Caco-2 (cell line): Measurements from ENCODE around the gene BCL6. TPM values are rescaled to one million over a fixed set of nuclear protein-coding genes. Genes with fewer than 3 reads are reported as not detected.

Source experiments
- BruUV-seq: library from RNA; stranded (reverse); fragments of 400-500 nt; replicated peaks from 2 replicates; lab custom pipeline; 2021; lab: Mats Ljungman, UMichigan
- CTCF ChIA-PET: fragments of 300-600 bp; sonication (Branson Sonifier 250); formaldehyde crosslinking; loops from one replicate; lab custom pipeline; 2022; ENCODE audit warnings: antibody characterized with exemption; lab: Charles Lee
- POLR2A ChIA-PET: fragments of 300-600 bp; sonication (Branson Sonifier 250); formaldehyde crosslinking; loops from one replicate; lab custom pipeline; 2022; ENCODE audit warnings: antibody characterized with exemption; lab: Charles Lee
- DNase-seq, 2 experiments: peaks; one replicate each; pipeline versions ENCODE4 v3.0.0 to v3.0.0-alpha.2; 2020 to 2022
- H3K27me3 ChIP-seq: replicated peaks from 2 replicates; pipeline ENCODE4 v1.6.0; 2011; ENCODE audit warnings: low read length; ENCODE audit not compliant: control insufficient read depth, insufficient read depth
- H3K36me3 ChIP-seq: 2 replicates; pipeline ENCODE4 v1.5.1; 2011; ENCODE audit warnings: low read length; ENCODE audit not compliant: control insufficient read depth, insufficient read depth
- H3K4me1 ChIP-seq: fragments of 250-450 bp; sonication (Bioruptor Pico); 2 replicates; pipeline ENCODE4 v1.5.1; 2020; ENCODE audit warnings: mild to moderate bottlenecking
- H3K4me3 ChIP-seq: 2 replicates; pipeline ENCODE4 v1.5.1; 2011; ENCODE audit warnings: low read depth, mild to moderate bottlenecking, control low read depth, low read length
- H3K9me3 ChIP-seq: fragments of 250-450 bp; sonication (Bioruptor Pico); 2 replicates; pipeline ENCODE4 v1.5.1; 2020; ENCODE audit warnings: mild to moderate bottlenecking, moderate library complexity
- H3K27ac Mint-ChIP-seq: one replicate; pipeline ENCODE4 v1.8.0; 2022; ENCODE audit warnings: mixed read lengths; ENCODE audit not compliant: unreplicated experiment
- H3K27me3 Mint-ChIP-seq: one replicate; pipeline ENCODE4 v1.8.0; 2022; ENCODE audit warnings: mixed read lengths; ENCODE audit not compliant: insufficient read depth, unreplicated experiment
- H3K36me3 Mint-ChIP-seq: one replicate; pipeline ENCODE4 v1.8.0; 2022; ENCODE audit warnings: mild to moderate bottlenecking, mixed read lengths; ENCODE audit not compliant: insufficient read depth, unreplicated experiment
- H3K4me1 Mint-ChIP-seq: one replicate; pipeline ENCODE4 v1.8.0; 2022; ENCODE audit warnings: low read depth, mixed read lengths; ENCODE audit not compliant: unreplicated experiment
- H3K4me3 Mint-ChIP-seq: one replicate; pipeline ENCODE4 v1.8.0; 2022; ENCODE audit warnings: mild to moderate bottlenecking, moderate library complexity, mixed read lengths; ENCODE audit not compliant: unreplicated experiment
- H3K9me3 Mint-ChIP-seq: one replicate; pipeline ENCODE4 v1.8.0; 2022; ENCODE audit warnings: mixed read lengths; ENCODE audit not compliant: unreplicated experiment
- intact Hi-C: fragments of 100-400 bp; cut with micrococcal nuclease; formaldehyde crosslinking; loops from one replicate; pipeline ENCODE4 v1.10.0; 2022; ENCODE audit not compliant: unreplicated experiment
- total RNA-seq: library from RNA; stranded (reverse); gene quantifications from 2 replicates; pipeline ENCODE4 v1.2.3, GENCODE V29; 2022
- TF ChIP-seq, protein P1 (sequence below), 2 experiments: fragments of 200-600 bp in 1 of 2; IDR thresholded peaks; 1 replicate in 1 of 2; 2 replicates in 1 of 2; pipeline versions ENCODE4 v1.5.1 to v1.8.0; 2011 to 2022; ENCODE audit warnings: antibody characterized with exemption in 1 of 2, control low read depth in 1 of 2, inconsistent platforms in 1 of 2, low read depth in 1 of 2, low read length in 1 of 2, mild to moderate bottlenecking in 1 of 2, moderate library complexity in 1 of 2; ENCODE audit not compliant: insufficient read depth in 1 of 2, severe bottlenecking in 1 of 2, unreplicated experiment in 1 of 2

The BCL6 gene
- total RNA-seq, 1 experiment from 2014 or later, result 40.4 TPM

DNA sequence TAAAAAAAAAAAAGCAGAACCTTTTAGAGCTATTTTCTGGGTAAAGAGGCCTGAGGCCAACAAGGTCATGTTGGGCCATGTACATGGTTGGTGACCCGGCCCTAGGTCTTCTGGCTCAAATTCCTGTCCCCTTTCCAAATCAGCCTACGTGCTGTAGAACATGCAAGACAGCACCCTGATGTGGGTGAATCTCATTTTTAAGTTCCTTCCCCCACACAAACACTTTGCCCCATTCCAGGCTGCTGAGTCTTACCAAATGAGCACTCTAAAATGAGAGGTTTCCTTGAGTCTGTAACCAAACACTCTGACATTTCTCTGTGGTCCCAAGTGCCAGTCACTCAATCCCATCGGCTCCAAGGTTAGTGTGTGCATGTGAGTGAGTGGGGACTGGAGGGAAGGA is 9.4 kb downstream of the BCL6 start:
- no peaks in the 10 kb centered on the region for H3K27me3 Mint-ChIP-seq
- ChIA-PET CTCF (interaction anchor here (0.7 kb wide), 1 partner anchor 976 kb away, joined by 3 read pairs; no protein-coding TSS in a partner anchor), POLR2A (no interaction called here)
- H3K9me3 Mint-ChIP-seq, result no peaks in the 10 kb centered on the region
- peaks cover 7% of the 10 kb centered on the region; the same call in 1 of the 2 replicates for H3K4me1 ChIP-seq
- peaks cover 44% of the 10 kb centered on the region for H3K36me3 Mint-ChIP-seq
- H3K36me3 ChIP-seq, result peaks cover 6% of the 10 kb centered on the region
- DNase-seq, result no peak
- H3K4me1 Mint-ChIP-seq, result peaks cover 5% of the 10 kb centered on the region
- intact Hi-C loops, result loop anchor here (5.0 kb wide), 1 partner anchor 1306 kb away; no protein-coding TSS in a partner anchor
- no peaks in the 10 kb centered on the region for H3K27me3 ChIP-seq
- no peaks in the 10 kb centered on the region for H3K9me3 ChIP-seq
- no TSS peak for BruUV-seq
- no peak overlapping the region for H3K27ac Mint-ChIP-seq
- no peak overlapping the region for H3K4me3 ChIP-seq
- TF ChIP-seq, protein P1, sequence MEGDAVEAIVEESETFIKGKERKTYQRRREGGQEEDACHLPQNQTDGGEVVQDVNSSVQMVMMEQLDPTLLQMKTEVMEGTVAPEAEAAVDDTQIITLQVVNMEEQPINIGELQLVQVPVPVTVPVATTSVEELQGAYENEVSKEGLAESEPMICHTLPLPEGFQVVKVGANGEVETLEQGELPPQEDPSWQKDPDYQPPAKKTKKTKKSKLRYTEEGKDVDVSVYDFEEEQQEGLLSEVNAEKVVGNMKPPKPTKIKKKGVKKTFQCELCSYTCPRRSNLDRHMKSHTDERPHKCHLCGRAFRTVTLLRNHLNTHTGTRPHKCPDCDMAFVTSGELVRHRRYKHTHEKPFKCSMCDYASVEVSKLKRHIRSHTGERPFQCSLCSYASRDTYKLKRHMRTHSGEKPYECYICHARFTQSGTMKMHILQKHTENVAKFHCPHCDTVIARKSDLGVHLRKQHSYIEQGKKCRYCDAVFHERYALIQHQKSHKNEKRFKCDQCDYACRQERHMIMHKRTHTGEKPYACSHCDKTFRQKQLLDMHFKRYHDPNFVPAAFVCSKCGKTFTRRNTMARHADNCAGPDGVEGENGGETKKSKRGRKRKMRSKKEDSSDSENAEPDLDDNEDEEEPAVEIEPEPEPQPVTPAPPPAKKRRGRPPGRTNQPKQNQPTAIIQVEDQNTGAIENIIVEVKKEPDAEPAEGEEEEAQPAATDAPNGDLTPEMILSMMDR (IDR thresholded peaks at IDR 0.05; ENCODE audit: insufficient read depth in 1 of 2, low read depth in 1 of 2, low read length in 1 of 2, severe bottlenecking in 1 of 2, unreplicated experiment in 1 of 2), result no peak
- H3K4me3 Mint-ChIP-seq, result no peak overlapping the region

DNA sequence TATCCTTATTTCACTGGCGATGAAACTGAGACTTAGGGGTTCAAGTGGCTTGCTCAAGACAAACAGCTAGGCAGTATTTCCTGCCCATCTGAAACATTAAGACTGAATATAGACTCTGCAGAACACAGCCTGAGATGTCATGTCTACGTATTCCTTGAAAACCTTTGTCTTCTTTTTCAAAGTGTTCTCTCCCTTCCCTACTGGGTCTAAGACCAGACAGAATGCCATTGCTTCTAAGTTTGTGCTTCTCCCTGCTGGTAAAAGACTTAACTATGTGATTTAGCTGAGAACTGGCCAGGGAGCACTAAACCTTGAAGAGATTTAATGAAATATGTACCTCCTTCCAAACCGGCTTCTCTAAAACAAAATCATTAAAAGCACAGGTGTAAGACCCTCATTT is 9.9 kb downstream of the BCL6 start:
- TF ChIP-seq, protein P1 (IDR thresholded peaks at IDR 0.05; ENCODE audit: insufficient read depth in 1 of 2, low read depth in 1 of 2, low read length in 1 of 2, severe bottlenecking in 1 of 2, unreplicated experiment in 1 of 2), result no peak
- Mint-ChIP-seq H3K4me1 (peaks cover 5% of the 10 kb centered on the region), H3K36me3 (peaks cover 45% of the 10 kb centered on the region), H3K4me3 (no peak overlapping the region), H3K27ac (no peak overlapping the region), H3K27me3 (no peaks in the 10 kb centered on the region), H3K9me3 (no peaks in the 10 kb centered on the region)
- BruUV-seq, result no TSS peak
- Histone ChIP-seq H3K9me3 (no peaks in the 10 kb centered on the region), H3K4me1 (peaks cover 7% of the 10 kb centered on the region; the same call in 1 of the 2 replicates), H3K36me3 (peaks cover 6% of the 10 kb centered on the region), H3K27me3 (no peaks in the 10 kb centered on the region), H3K4me3 (no peak overlapping the region)
- ChIA-PET CTCF (interaction anchor here (1.0 kb wide), 1 partner anchor 16 kb away, joined by 3 read pairs; no protein-coding TSS in a partner anchor), POLR2A (no interaction called here)
- DNase-seq, result no peak
- intact Hi-C loops, result loop anchor here (5.0 kb wide), 1 partner anchor 1307 kb away; no protein-coding TSS in a partner anchor

DNA sequence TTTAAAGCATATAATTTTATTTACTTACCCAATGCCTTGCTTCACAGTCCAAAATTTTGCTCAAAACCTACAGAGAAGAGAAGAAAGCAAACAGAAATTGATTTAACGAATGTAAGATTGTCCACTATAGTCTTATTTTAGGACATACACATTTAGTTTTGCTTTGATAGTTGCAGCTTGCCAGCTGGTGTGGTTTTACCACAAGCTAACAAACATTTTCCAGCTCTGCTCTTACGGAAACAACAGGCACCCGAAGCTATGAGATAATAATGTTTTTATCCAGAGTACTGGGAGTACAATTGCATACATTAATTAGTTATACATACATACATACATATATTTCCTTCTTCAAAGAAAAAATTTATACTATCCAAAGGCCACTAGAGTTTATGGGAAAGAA is 10.4 kb downstream of the BCL6 start:
- BruUV-seq, result no TSS peak
- CTCF ChIA-PET, result interaction anchor here (1.0 kb wide), 1 partner anchor 15 kb away, joined by 3 read pairs; no protein-coding TSS in a partner anchor
- no peaks in the 10 kb centered on the region for H3K27me3 Mint-ChIP-seq
- no peak for DNase-seq
- Histone ChIP-seq H3K4me3 (no peak overlapping the region), H3K4me1 (0 out of 2 replicates have a peak, but pooled peaks cover 7% of the 10 kb centered on the region), H3K27me3 (no peaks in the 10 kb centered on the region), H3K36me3 (peaks cover 6% of the 10 kb centered on the region), H3K9me3 (no peaks in the 10 kb centered on the region)
- POLR2A ChIA-PET, result no interaction called here
- no peak overlapping the region for H3K27ac Mint-ChIP-seq
- H3K4me3 Mint-ChIP-seq, result no peak overlapping the region
- H3K36me3 Mint-ChIP-seq, result peaks cover 50% of the 10 kb centered on the region
- H3K4me1 Mint-ChIP-seq, result peaks cover 5% of the 10 kb centered on the region
- H3K9me3 Mint-ChIP-seq, result no peaks in the 10 kb centered on the region
- intact Hi-C loops, result loop anchor here (5.0 kb wide), 1 partner anchor 1307 kb away; no protein-coding TSS in a partner anchor
- TF ChIP-seq, protein P1 (IDR thresholded peaks at IDR 0.05; ENCODE audit: insufficient read depth in 1 of 2, low read depth in 1 of 2, low read length in 1 of 2, severe bottlenecking in 1 of 2, unreplicated experiment in 1 of 2), result no peak
